ENCODE data around the gene ALDH7A1.

ALDH7A1 gene

GRCh38 chr5:126503602-126504104 is 91.4 kb downstream of the ALDH7A1 start:
- no peak for DNase-seq

GRCh38 chr5:126501448-126501847 is 93.6 kb downstream of the ALDH7A1 start:
- DNase-seq = no peak

- peak; percentile 86 for DNase-seq
Observed at GRCh38 chr5:126499853-126500342, 95.1 kb downstream of the ALDH7A1 start.

GRCh38 chr5:126499278-126499677 is 95.7 kb downstream of the ALDH7A1 start:
- DNase-seq = no peak

- DNase-seq = no peak
Observed at GRCh38 chr5:126497506-126497905, 97.5 kb downstream of the ALDH7A1 start.

- no peak for DNase-seq
Observed at GRCh38 chr5:126494393-126494792, 100.6 kb downstream of the ALDH7A1 start.

GRCh38 chr5:126492939-126493338 is 102.1 kb downstream of the ALDH7A1 start:
- DNase-seq = peak; percentile 41

GRCh38 chr5:126490167-126490940 is 104.7 kb downstream of the ALDH7A1 start:
- no peak for DNase-seq

- DNase-seq = no peak
Observed at GRCh38 chr5:126488443-126489065, 106.5 kb downstream of the ALDH7A1 start.

- DNase-seq = no peak
Observed at GRCh38 chr5:126487596-126487995, 107.4 kb downstream of the ALDH7A1 start.

- DNase-seq = no peak
Observed at GRCh38 chr5:126486332-126486731, 108.7 kb downstream of the ALDH7A1 start.

- DNase-seq = no peak
Observed at GRCh38 chr5:126484253-126484652, 110.8 kb downstream of the ALDH7A1 start.

GRCh38 chr5:126483156-126483555 is 111.9 kb downstream of the ALDH7A1 start:
- DNase-seq = no peak

- no peak for DNase-seq
Observed at GRCh38 chr5:126482591-126482990, 112.4 kb downstream of the ALDH7A1 start.

GRCh38 chr5:126481243-126481642 is 113.8 kb downstream of the ALDH7A1 start:
- no peak for DNase-seq
